GM12878 (cell line): Measurements from ENCODE around the gene PI16.

Source experiments
- CBFB ChIP-seq: IDR thresholded peaks from 2 replicates; pipeline ENCODE4 v1.6.1; 2016; ENCODE audit warnings: antibody characterized with exemption, low read depth
- SRF ChIP-seq, 2 experiments: IDR thresholded peaks; 2 replicates each; pipeline ENCODE4 v1.6.1; 2011; ENCODE audit warnings: low read depth in 2 of 2, low read length in 2 of 2, mild to moderate bottlenecking in 1 of 2, moderate library complexity in 1 of 2
- STAT1 ChIP-seq: fragments of 450-650 bp; conservative IDR thresholded peaks from 2 replicates; pipeline ENCODE4 v1.6.1; 2014; ENCODE audit warnings: antibody characterized with exemption, mild to moderate bottlenecking
- ZNF274 ChIP-seq: IDR thresholded peaks from one replicate; pipeline ENCODE4 v1.8.0; 2011; ENCODE audit not compliant: insufficient read length, insufficient read depth
- TF ChIP-seq, protein P1 (sequence below), 3 experiments: IDR thresholded peaks in 2 of 3; conservative IDR thresholded peaks in 1 of 3; 2 replicates each; pipeline ENCODE4 v1.5.1; 2011; ENCODE audit warnings: low read depth in 3 of 3, low read length in 3 of 3, mild to moderate bottlenecking in 3 of 3, control low read depth in 2 of 3, moderate library complexity in 2 of 3, inconsistent platforms in 1 of 3, mixed read lengths in 1 of 3; ENCODE audit not compliant: control insufficient read depth in 2 of 3, insufficient read depth in 1 of 3; ENCODE audit errors: extremely low read depth in 1 of 3
- TF ChIP-seq, protein P2 (sequence below): fragments of 450-650 bp; formaldehyde crosslinking; IDR thresholded peaks from 2 replicates; pipeline ENCODE4 v1.4.0; 2022; ENCODE audit warnings: mild to moderate bottlenecking, moderate library complexity
- TF ChIP-seq, protein P3 (sequence below): IDR thresholded peaks from 2 replicates; pipeline ENCODE4 v1.6.1; 2011; ENCODE audit warnings: borderline replicate concordance, low read depth, mild to moderate bottlenecking, moderate library complexity, low read length; ENCODE audit not compliant: insufficient read depth, poor library complexity, severe bottlenecking
- TF ChIP-seq, protein P4 (sequence below): IDR thresholded peaks from 2 replicates; pipeline ENCODE4 v1.6.1; 2012; ENCODE audit warnings: low read depth, low read length, improper control_type of control experiment

DNA sequence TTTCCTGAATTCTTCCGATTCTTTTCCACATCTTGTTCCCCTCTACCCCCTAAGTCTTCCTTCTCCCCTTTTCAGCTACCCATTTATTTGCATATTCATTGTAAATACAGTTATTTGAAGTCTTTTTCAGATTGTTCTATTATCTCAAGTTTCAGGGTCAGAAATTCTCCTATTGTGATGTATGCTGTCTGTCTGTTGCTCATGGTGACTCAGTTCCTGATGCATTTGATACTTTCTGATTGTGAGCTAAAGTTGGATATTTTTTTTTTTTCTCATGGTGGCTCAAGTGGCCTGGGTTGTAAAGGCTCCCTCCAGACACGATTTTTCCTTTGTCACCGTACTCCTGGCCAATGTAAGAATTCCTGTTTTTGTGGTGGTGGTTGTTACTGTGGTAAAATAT lies 4.9 kb upstream of the PI16 start:
- TF ChIP-seq, protein P1, sequence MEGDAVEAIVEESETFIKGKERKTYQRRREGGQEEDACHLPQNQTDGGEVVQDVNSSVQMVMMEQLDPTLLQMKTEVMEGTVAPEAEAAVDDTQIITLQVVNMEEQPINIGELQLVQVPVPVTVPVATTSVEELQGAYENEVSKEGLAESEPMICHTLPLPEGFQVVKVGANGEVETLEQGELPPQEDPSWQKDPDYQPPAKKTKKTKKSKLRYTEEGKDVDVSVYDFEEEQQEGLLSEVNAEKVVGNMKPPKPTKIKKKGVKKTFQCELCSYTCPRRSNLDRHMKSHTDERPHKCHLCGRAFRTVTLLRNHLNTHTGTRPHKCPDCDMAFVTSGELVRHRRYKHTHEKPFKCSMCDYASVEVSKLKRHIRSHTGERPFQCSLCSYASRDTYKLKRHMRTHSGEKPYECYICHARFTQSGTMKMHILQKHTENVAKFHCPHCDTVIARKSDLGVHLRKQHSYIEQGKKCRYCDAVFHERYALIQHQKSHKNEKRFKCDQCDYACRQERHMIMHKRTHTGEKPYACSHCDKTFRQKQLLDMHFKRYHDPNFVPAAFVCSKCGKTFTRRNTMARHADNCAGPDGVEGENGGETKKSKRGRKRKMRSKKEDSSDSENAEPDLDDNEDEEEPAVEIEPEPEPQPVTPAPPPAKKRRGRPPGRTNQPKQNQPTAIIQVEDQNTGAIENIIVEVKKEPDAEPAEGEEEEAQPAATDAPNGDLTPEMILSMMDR (IDR thresholded peaks at IDR 0.05 in 2 of 3, conservative IDR thresholded peaks at IDR 0.05 in 1 of 3; ENCODE audit: control insufficient read depth in 2 of 3, extremely low read depth in 1 of 3, insufficient read depth in 1 of 3, low read depth in 3 of 3, low read length in 3 of 3): no peak
- TF ChIP-seq ZNF274 (no peak), SRF (IDR thresholded peaks at IDR 0.05; ENCODE audit: low read depth in 2 of 2, low read length in 2 of 2) (no peak), CBFB (no peak), STAT1 (no peak)
- TF ChIP-seq, protein P2, sequence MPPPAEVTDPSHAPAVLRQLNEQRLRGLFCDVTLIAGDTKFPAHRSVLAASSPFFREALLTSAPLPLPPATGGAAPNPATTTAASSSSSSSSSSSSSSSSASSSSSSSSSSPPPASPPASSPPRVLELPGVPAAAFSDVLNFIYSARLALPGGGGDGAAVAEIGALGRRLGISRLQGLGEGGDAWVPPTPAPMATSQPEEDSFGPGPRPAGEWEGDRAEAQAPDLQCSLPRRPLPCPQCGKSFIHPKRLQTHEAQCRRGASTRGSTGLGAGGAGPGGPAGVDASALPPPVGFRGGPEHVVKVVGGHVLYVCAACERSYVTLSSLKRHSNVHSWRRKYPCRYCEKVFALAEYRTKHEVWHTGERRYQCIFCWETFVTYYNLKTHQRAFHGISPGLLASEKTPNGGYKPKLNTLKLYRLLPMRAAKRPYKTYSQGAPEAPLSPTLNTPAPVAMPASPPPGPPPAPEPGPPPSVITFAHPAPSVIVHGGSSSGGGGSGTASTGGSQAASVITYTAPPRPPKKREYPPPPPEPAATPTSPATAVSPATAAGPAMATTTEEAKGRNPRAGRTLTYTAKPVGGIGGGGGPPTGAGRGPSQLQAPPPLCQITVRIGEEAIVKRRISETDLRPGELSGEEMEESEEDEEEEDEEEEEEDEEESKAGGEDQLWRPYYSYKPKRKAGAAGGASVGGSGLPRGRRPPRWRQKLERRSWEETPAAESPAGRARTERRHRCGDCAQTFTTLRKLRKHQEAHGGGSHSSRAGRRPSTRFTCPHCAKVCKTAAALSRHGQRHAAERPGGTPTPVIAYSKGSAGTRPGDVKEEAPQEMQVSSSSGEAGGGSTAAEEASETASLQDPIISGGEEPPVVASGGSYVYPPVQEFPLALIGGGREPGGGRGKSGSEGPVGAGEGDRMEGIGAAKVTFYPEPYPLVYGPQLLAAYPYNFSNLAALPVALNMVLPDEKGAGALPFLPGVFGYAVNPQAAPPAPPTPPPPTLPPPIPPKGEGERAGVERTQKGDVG (CRISPR knock-in tag): no peak
- TF ChIP-seq, protein P3, sequence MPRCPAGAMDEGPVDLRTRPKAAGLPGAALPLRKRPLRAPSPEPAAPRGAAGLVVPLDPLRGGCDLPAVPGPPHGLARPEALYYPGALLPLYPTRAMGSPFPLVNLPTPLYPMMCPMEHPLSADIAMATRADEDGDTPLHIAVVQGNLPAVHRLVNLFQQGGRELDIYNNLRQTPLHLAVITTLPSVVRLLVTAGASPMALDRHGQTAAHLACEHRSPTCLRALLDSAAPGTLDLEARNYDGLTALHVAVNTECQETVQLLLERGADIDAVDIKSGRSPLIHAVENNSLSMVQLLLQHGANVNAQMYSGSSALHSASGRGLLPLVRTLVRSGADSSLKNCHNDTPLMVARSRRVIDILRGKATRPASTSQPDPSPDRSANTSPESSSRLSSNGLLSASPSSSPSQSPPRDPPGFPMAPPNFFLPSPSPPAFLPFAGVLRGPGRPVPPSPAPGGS: peak; percentile 42
- TF ChIP-seq, protein P4, sequence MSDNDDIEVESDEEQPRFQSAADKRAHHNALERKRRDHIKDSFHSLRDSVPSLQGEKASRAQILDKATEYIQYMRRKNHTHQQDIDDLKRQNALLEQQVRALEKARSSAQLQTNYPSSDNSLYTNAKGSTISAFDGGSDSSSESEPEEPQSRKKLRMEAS: no peak
